PFSK-1 (cell line): Measurements from ENCODE around the gene YPEL5.

Experiments used
- POLR2AphosphoS5 ChIP-seq: IDR thresholded peaks from 2 replicates; pipeline ENCODE4 v1.6.1; 2012; ENCODE audit warnings: low read depth, mild to moderate bottlenecking, control low read depth, low read length, moderate library complexity
- TAF1 ChIP-seq: IDR thresholded peaks from 2 replicates; pipeline ENCODE4 v1.6.1; 2012; ENCODE audit warnings: low read length, control low read depth, borderline replicate concordance; ENCODE audit not compliant: insufficient read depth
- TF ChIP-seq, protein P1 (sequence below), 2 experiments: IDR thresholded peaks; 2 replicates each; pipeline versions ENCODE4 v1.6.1 to v1.8.0; 2011 to 2012; ENCODE audit warnings: low read depth in 2 of 2, low read length in 2 of 2, control low read depth in 1 of 2, inconsistent platforms in 1 of 2, mild to moderate bottlenecking in 1 of 2, moderate library complexity in 1 of 2; ENCODE audit not compliant: insufficient read depth in 1 of 2

DNA sequence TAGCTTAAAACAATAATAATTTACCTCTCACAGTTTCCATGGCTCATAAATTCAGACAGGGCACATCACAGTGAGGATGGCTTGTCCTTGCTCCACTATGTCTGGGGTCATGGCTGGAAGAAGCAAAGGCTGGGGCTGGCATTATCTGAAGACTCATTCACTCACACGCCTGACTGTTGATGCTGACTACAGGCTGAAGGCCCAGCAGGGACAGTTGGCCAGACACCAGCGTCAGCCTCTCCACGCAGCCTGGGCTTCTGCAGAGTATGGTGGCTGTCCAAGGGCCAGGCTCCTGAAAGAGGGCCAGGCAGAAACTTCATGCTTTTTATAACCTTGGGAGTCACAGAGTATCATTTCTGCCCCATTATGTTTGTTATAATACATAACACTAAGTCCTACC is 33.4 kb downstream of the YPEL5 start:
- TF ChIP-seq TAF1 (no peak), POLR2AphosphoS5 (no peak)
- TF ChIP-seq, protein P1, sequence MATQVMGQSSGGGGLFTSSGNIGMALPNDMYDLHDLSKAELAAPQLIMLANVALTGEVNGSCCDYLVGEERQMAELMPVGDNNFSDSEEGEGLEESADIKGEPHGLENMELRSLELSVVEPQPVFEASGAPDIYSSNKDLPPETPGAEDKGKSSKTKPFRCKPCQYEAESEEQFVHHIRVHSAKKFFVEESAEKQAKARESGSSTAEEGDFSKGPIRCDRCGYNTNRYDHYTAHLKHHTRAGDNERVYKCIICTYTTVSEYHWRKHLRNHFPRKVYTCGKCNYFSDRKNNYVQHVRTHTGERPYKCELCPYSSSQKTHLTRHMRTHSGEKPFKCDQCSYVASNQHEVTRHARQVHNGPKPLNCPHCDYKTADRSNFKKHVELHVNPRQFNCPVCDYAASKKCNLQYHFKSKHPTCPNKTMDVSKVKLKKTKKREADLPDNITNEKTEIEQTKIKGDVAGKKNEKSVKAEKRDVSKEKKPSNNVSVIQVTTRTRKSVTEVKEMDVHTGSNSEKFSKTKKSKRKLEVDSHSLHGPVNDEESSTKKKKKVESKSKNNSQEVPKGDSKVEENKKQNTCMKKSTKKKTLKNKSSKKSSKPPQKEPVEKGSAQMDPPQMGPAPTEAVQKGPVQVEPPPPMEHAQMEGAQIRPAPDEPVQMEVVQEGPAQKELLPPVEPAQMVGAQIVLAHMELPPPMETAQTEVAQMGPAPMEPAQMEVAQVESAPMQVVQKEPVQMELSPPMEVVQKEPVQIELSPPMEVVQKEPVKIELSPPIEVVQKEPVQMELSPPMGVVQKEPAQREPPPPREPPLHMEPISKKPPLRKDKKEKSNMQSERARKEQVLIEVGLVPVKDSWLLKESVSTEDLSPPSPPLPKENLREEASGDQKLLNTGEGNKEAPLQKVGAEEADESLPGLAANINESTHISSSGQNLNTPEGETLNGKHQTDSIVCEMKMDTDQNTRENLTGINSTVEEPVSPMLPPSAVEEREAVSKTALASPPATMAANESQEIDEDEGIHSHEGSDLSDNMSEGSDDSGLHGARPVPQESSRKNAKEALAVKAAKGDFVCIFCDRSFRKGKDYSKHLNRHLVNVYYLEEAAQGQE (IDR thresholded peaks at IDR 0.05; ENCODE audit: insufficient read depth in 1 of 2, low read depth in 2 of 2, low read length in 2 of 2): no peak
